Ovary (tissue), 3 donors: ENCODE measurements around the gene NOM1.

Source experiments
- EP300 ChIP-seq: sonication (generic); formaldehyde crosslinking; IDR thresholded peaks from one replicate; pipeline ENCODE4 v1.6.1; 2017; ENCODE audit warnings: antibody characterized with exemption
- POLR2A ChIP-seq: fragments of 450-650 bp; IDR thresholded peaks from one replicate; pipeline ENCODE4 v1.6.1; 2017; ENCODE audit warnings: antibody characterized with exemption, mild to moderate bottlenecking, moderate library complexity
- TF ChIP-seq, protein P1 (sequence below), 3 donors: fragments of 450-650 bp in 2 of 3; fragments of 200-600 bp in 1 of 3; IDR thresholded peaks; one replicate each; pipeline versions ENCODE4 v1.5.1 to v1.8.0; 2016 to 2022; ENCODE audit warnings: antibody characterized with exemption in 3 of 3, mild to moderate bottlenecking in 1 of 3
- donor health status: DM: no; HTN: no; CAD: no.

DNA sequence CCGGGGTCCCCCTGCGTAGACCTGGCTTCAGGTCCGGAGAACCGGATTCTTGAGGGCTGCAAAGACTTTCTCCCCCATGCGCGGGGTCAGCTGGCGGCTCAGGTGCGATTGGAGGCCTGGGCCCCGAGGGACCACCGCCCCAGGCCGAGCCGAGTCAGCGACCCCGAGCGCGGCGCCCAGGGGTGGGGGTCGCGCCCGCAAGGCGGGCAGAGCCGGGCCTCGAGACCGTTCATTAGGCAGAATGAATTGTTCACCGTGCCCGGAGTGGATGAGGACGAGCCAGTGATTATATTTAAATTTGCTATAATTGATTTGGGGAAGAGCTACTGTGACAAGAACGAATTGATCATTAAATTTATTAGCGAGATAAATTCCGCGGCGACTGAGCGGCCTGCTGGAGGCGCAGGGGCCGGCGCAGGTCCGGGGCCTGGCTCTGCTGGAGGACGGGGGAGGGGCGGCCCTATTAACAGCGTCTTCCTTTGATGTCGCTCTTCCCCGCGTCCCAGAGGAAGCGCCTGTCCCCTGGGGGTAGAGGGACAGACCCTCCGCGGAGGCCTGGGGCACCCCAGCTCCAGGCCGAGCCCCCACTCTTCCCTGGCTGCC lies 53.4 kb downstream of the NOM1 start:
- TF ChIP-seq, protein P1, sequence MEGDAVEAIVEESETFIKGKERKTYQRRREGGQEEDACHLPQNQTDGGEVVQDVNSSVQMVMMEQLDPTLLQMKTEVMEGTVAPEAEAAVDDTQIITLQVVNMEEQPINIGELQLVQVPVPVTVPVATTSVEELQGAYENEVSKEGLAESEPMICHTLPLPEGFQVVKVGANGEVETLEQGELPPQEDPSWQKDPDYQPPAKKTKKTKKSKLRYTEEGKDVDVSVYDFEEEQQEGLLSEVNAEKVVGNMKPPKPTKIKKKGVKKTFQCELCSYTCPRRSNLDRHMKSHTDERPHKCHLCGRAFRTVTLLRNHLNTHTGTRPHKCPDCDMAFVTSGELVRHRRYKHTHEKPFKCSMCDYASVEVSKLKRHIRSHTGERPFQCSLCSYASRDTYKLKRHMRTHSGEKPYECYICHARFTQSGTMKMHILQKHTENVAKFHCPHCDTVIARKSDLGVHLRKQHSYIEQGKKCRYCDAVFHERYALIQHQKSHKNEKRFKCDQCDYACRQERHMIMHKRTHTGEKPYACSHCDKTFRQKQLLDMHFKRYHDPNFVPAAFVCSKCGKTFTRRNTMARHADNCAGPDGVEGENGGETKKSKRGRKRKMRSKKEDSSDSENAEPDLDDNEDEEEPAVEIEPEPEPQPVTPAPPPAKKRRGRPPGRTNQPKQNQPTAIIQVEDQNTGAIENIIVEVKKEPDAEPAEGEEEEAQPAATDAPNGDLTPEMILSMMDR (IDR thresholded peaks at IDR 0.05): no peak
- TF ChIP-seq POLR2A (no peak), EP300 (no peak)
